ENCODE measurements around the gene H2BK1. TPM values are rescaled to one million over a fixed set of nuclear protein-coding genes. Genes with fewer than 3 reads are reported as not detected.

Gene H2BK1
- total and polyA plus RNA-seq, 2 experiments from 2014 or later = not detected

GRCh38 chr7:151176401-151176800 is 33.9 kb downstream of the H2BK1 start:
- Histone ChIP-seq H3K9me3 (ENCODE audit: low read depth) (no peaks in the 10 kb centered on the region), H3K4me3 (no peak overlapping the region), H3K27me3 (peaks cover 30% of the 10 kb centered on the region), H3K27ac (no peak overlapping the region), H3K4me1 (ENCODE audit: low read depth) (no peaks in the 10 kb centered on the region), H3K36me3 (no peaks in the 10 kb centered on the region)
- no peak for TF ChIP-seq CTCF (IDR thresholded peaks at IDR 0.05; ENCODE audit: low read depth, low read length)
- DNase-seq (ENCODE audit: low read depth in 1 of 2, low spot score in 1 of 2) = no peak

- H3K4me3 ChIP-seq = no peak overlapping the region
- no peaks in the 10 kb centered on the region for H3K4me1 ChIP-seq (ENCODE audit: low read depth)
- H3K27me3 ChIP-seq = peaks cover 30% of the 10 kb centered on the region
- no peaks in the 10 kb centered on the region for H3K9me3 ChIP-seq (ENCODE audit: low read depth)
- no peak for TF ChIP-seq CTCF (IDR thresholded peaks at IDR 0.05; ENCODE audit: low read depth, low read length)
- H3K36me3 ChIP-seq = no peaks in the 10 kb centered on the region
- no peak overlapping the region for H3K27ac ChIP-seq
- no peak for DNase-seq (ENCODE audit: low read depth in 1 of 2, low spot score in 1 of 2)
Observed at GRCh38 chr7:151175793-151176311, 34.4 kb downstream of the H2BK1 start.

DNA sequence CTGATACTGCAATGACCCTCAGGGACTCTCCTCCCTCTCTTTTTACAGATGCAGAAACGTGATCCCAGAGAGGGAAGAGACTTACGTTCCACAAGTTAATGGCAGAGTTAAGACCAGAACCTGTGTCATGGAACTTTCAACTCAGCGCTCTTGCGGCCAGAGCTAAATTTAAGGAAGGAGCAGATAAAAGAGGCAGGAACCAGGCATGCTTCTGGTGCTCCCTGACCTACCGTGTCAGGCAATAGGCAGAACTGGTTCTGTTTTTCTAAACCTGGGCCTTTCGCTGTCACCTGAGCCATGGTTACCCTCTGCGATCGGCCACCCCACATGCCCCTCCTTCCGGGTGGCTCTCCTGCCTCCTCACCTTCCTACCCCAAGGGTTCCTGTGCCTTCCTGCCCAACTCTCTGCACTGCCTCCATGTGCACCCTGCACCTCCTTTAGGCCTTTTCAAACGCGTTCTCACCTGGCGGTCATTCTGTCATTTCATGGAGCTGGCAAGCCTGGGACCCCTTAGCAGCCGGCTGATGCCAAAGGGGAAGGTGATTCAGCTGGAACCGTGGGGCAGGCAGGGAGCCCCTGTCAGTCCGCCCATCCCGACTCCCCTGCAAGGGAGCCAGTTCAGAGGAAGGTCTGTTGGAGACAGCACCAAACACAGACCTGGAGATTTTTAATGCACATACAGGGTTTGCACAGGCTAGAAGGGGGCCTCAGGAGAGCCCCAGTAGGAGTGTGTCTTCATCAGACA is 35.1 kb downstream of the H2BK1 start:
- no peaks in the 10 kb centered on the region for H3K9me3 ChIP-seq (ENCODE audit: low read depth)
- H3K27me3 ChIP-seq = peaks cover 30% of the 10 kb centered on the region
- no peaks in the 10 kb centered on the region for H3K36me3 ChIP-seq
- no peak for TF ChIP-seq CTCF (IDR thresholded peaks at IDR 0.05; ENCODE audit: low read depth, low read length)
- no peaks in the 10 kb centered on the region for H3K4me1 ChIP-seq (ENCODE audit: low read depth)
- no peak overlapping the region for H3K27ac ChIP-seq
- no peak for DNase-seq (ENCODE audit: low read depth in 1 of 2, low spot score in 1 of 2)
- H3K4me3 ChIP-seq = no peak overlapping the region

DNA sequence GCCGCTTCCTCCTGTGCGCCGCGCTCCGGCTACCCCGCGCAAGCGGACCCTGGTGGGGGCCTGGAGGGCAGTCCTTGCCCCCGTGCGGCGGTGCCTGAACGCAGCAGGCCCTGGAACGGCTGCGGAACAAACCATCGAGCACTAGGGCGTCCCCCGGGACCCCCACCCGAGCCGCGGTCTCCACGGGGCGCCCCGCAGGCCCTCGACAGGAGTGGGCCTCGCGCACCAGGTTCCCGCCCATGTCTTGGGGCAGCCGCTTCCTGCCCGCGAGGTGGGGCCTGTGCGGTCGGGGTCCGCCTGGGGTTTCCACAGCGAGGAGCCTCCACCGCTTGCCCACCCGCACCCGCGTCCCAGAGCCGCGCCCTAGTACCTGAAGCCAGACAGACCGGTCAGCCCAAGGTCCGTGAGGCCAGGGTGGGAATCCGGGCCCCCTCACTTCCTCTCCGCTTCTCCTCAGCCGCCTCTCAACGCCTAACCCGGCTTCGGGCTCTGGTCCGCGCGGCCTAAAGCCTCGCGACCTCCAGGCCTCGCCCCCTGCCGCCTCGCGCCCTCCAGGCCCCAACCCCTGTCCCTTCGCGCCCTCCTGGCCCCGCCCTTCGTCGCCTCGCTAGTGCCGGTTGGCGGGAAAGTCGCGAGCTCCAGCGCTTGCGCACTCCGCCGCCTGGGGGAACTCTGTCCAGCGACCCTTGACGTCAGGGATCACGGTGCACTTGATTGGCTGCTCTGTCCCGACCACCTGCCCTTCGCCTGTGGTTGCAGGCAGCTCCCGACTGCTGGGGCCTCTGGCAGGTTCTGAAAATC is 35.8 kb downstream of the H2BK1 start:
- Histone ChIP-seq H3K4me1 (ENCODE audit: low read depth) (no peaks in the 10 kb centered on the region), H3K27me3 (peaks cover 34% of the 10 kb centered on the region), H3K27ac (no peak overlapping the region), H3K4me3 (no peak overlapping the region), H3K9me3 (ENCODE audit: low read depth) (no peaks in the 10 kb centered on the region), H3K36me3 (no peaks in the 10 kb centered on the region)
- peak in 1 of 2 donors; percentile 48 for DNase-seq (ENCODE audit: low read depth in 1 of 2, low spot score in 1 of 2)
- no peak for TF ChIP-seq CTCF (IDR thresholded peaks at IDR 0.05; ENCODE audit: low read depth, low read length)

DNA sequence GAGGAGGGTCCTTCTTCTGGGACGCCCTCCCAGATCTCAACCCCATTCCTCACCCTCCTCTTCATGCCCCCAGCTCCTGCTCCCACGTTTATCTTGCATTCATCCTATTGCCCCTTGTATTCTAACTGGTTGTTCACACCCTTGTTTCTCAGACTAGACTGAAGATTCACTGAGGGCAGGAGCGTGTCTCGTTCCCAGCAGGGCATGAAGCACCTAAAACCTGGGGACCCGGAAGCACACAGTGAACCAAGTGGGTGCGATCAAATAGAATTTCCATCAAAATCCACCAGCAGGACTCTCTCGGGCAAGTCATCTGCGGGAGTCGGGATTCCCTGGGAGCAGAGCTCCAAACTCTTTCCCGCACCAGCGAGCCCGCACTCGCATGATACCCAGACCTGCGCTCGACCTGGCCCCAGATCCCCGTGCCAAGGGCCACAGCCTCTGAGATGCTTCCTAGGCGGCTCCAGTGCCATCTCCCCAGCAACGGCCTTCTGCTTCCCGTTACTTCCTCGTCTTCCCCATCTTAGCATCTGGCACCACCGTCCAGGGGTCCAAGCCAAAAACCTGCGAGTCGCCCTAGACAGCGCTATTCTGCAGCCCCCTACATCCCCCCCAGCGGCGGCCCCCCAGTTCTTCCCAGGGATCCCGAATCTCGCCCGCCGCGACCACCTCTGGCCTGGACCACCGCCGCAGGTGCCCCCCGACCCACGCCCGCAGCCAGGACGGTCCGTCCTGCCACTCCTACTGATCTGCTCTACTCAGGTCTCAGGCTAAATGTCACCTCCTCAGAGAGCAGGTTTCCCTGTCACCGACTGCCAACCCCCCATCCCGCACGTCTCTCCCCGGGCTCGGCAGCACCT is 36.7 kb downstream of the H2BK1 start:
- Histone ChIP-seq H3K27ac (no peak overlapping the region), H3K4me3 (no peak overlapping the region), H3K9me3 (ENCODE audit: low read depth) (no peaks in the 10 kb centered on the region), H3K27me3 (peaks cover 40% of the 10 kb centered on the region), H3K36me3 (no peaks in the 10 kb centered on the region), H3K4me1 (ENCODE audit: low read depth) (no peaks in the 10 kb centered on the region)
- TF ChIP-seq CTCF (IDR thresholded peaks at IDR 0.05; ENCODE audit: low read depth, low read length) = no peak
- no peak for DNase-seq (ENCODE audit: low read depth in 1 of 2, low spot score in 1 of 2)
